GM18526 (cell line): ENCODE results near the gene GRID1.

Experiments
- POLR2A ChIP-seq: IDR thresholded peaks from 3 replicates; pipeline ENCODE4 v1.6.1; 2011; ENCODE audit not compliant: insufficient read length; ENCODE audit errors: extremely low read depth

Gene GRID1

GRCh38 chr10:86169066-86169465 is 197.5 kb downstream of the GRID1 start:
- no peak for TF ChIP-seq POLR2A

GRCh38 chr10:86168256-86168655 is 198.3 kb downstream of the GRID1 start:
- TF ChIP-seq POLR2A: no peak

- TF ChIP-seq POLR2A: no peak
Observed at GRCh38 chr10:86167762-86168128, 198.8 kb downstream of the GRID1 start.

GRCh38 chr10:86167121-86167761 is 199.4 kb downstream of the GRID1 start:
- no peak for TF ChIP-seq POLR2A

- no peak for TF ChIP-seq POLR2A
Observed at GRCh38 chr10:86165666-86166065, 200.9 kb downstream of the GRID1 start.

- TF ChIP-seq POLR2A: no peak
Observed at GRCh38 chr10:86164960-86165630, 201.5 kb downstream of the GRID1 start.

GRCh38 chr10:86164174-86164774 is 202.3 kb downstream of the GRID1 start:
- TF ChIP-seq POLR2A: no peak

GRCh38 chr10:86163522-86164173 is 202.9 kb downstream of the GRID1 start:
- TF ChIP-seq POLR2A: no peak

- TF ChIP-seq POLR2A: no peak
Observed at GRCh38 chr10:86162696-86163400, 203.7 kb downstream of the GRID1 start.

- TF ChIP-seq POLR2A: no peak
Observed at GRCh38 chr10:86162036-86162435, 204.6 kb downstream of the GRID1 start.

GRCh38 chr10:86160890-86161585 is 205.6 kb downstream of the GRID1 start:
- TF ChIP-seq POLR2A: no peak

- no peak for TF ChIP-seq POLR2A
Observed at GRCh38 chr10:86159797-86160196, 206.8 kb downstream of the GRID1 start.

GRCh38 chr10:86155054-86155921 is 211.3 kb downstream of the GRID1 start:
- no peak for TF ChIP-seq POLR2A

GRCh38 chr10:86153751-86154150 is 212.8 kb downstream of the GRID1 start:
- TF ChIP-seq POLR2A: no peak
